ENCODE measurements around the gene CPPED1.

Gene CPPED1

GRCh38 chr16:12753203-12754023, 50.3 kb downstream of the CPPED1 start:
- TF ChIP-seq, protein P1, sequence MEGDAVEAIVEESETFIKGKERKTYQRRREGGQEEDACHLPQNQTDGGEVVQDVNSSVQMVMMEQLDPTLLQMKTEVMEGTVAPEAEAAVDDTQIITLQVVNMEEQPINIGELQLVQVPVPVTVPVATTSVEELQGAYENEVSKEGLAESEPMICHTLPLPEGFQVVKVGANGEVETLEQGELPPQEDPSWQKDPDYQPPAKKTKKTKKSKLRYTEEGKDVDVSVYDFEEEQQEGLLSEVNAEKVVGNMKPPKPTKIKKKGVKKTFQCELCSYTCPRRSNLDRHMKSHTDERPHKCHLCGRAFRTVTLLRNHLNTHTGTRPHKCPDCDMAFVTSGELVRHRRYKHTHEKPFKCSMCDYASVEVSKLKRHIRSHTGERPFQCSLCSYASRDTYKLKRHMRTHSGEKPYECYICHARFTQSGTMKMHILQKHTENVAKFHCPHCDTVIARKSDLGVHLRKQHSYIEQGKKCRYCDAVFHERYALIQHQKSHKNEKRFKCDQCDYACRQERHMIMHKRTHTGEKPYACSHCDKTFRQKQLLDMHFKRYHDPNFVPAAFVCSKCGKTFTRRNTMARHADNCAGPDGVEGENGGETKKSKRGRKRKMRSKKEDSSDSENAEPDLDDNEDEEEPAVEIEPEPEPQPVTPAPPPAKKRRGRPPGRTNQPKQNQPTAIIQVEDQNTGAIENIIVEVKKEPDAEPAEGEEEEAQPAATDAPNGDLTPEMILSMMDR (conservative IDR thresholded peaks at IDR 0.05): no peak
- no peak for TF ChIP-seq ZFX (IDR thresholded peaks at IDR 0.05)
- H3K27ac ChIP-seq: no peak overlapping the region

DNA sequence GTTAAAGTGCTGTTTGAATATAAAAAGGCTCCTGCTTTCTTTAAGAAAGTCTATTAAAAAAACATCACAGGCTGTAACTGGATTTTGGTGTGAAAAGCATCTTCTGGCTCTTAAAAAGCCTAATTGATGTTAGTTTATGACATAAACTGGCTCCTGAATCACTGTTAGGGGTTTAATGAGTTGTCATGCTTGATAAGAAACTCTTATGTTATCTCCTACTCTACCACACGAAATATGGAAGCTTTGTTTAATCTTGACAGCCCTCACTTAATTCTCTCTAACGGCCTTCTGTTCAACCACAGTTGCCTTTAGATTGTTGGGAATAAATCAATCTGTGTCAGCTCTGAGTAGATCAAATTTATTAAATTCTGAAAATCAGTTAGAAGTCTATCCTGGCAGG, 51.5 kb downstream of the CPPED1 start:
- TF ChIP-seq ZFX (IDR thresholded peaks at IDR 0.05): no peak
- TF ChIP-seq, protein P1 (conservative IDR thresholded peaks at IDR 0.05): no peak
- no peak overlapping the region for H3K27ac ChIP-seq

GRCh38 chr16:12750554-12750918, 53.2 kb downstream of the CPPED1 start:
- TF ChIP-seq, protein P1 (conservative IDR thresholded peaks at IDR 0.05): no peak
- no peak for TF ChIP-seq ZFX (IDR thresholded peaks at IDR 0.05)
- no peak overlapping the region for H3K27ac ChIP-seq

- TF ChIP-seq, protein P1 (conservative IDR thresholded peaks at IDR 0.05): no peak
- TF ChIP-seq ZFX (IDR thresholded peaks at IDR 0.05): no peak
- no peak overlapping the region for H3K27ac ChIP-seq
These were observed 54.6 kb downstream of the CPPED1 start for GRCh38 chr16:12749076-12749475.

GRCh38 chr16:12747827-12748226, 55.9 kb downstream of the CPPED1 start:
- H3K27ac ChIP-seq: no peak overlapping the region
- TF ChIP-seq, protein P1 (conservative IDR thresholded peaks at IDR 0.05): no peak
- no peak for TF ChIP-seq ZFX (IDR thresholded peaks at IDR 0.05)

DNA sequence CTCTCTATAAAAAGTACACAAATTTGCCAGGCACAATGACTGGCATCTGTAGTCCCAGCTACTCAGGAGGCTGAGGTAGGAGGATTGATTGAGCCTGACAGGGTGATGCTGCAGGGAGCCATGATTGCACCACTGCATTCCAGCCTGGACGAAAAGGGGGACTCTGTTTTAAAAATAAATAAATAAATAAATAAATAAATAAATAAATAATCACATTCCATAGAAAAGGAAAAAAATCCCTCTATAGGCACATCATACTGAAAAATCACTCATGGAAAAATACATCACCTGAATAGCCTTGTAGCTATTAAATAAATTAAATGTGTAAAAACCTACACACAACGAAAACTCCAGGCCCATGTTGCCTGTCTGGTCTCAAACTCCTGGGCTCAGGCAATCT, 56.4 kb downstream of the CPPED1 start:
- H3K27ac ChIP-seq: no peak overlapping the region
- TF ChIP-seq ZFX (IDR thresholded peaks at IDR 0.05): no peak
- TF ChIP-seq, protein P1 (conservative IDR thresholded peaks at IDR 0.05): no peak

DNA sequence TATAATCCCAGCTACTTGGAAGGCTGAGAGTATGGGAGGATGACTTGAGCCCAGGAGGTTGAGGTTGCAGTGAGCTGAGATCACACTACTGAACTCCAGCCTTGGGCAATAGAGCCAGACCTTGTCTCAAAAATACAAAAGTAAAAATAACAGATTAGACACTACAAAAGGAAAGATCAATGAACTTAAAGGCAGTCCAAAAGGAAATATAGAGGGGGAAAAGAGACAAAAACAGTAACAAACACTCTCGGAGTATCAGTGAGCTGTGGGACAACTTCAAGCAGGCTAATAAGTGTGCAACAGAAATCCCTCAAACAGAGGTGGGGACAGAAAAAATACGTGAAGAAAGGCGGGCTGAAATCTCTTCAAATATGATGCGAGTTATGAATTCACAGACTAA, 58.8 kb downstream of the CPPED1 start:
- TF ChIP-seq, protein P1 (conservative IDR thresholded peaks at IDR 0.05): no peak
- TF ChIP-seq ZFX (IDR thresholded peaks at IDR 0.05): no peak
- no peak overlapping the region for H3K27ac ChIP-seq
